Kidney (tissue), 14 donors: ENCODE results near the gene ABCG5. TPM values are rescaled to one million over a fixed set of nuclear protein-coding genes. Genes with fewer than 3 reads are reported as not detected.

Source experiments
- DNase-seq, 5 donors: peaks; one replicate each; pipeline ENCODE4 v3.0.0-alpha.2; 2013 to 2020
- FAIRE-seq: peaks from 2 replicates; lab custom pipeline; 2012; peaks lifted over from hg19 to GRCh38; lab: Jason Lieb, UNC
- H3K27ac ChIP-seq, 2 donors: one replicate each; pipeline ENCODE4 v1.7.0; 2013; ENCODE audit warnings: low read depth in 2 of 2, low read length in 2 of 2, inconsistent platforms in 1 of 2
- H3K27me3 ChIP-seq: one replicate; pipeline ENCODE4 v1.7.1; 2013; ENCODE audit warnings: low read length, inconsistent platforms; ENCODE audit not compliant: control insufficient read depth, insufficient read depth
- H3K36me3 ChIP-seq, 3 donors: one replicate each; pipeline versions ENCODE4 v1.7.0 to v1.7.1; 2013; ENCODE audit warnings: low read length in 3 of 3, control low read depth in 1 of 3, inconsistent platforms in 1 of 3; ENCODE audit not compliant: insufficient read depth in 3 of 3, control insufficient read depth in 2 of 3
- H3K4me1 ChIP-seq, 3 donors: one replicate each; pipeline versions ENCODE4 v1.7.0 to v1.7.1; 2013; ENCODE audit warnings: low read length in 3 of 3, inconsistent platforms in 1 of 3, low read depth in 1 of 3; ENCODE audit not compliant: control insufficient read depth in 2 of 3, insufficient read depth in 2 of 3
- H3K4me3 ChIP-seq, 3 donors: one replicate each; pipeline versions ENCODE4 v1.7.0 to v1.8.1; 2013; ENCODE audit warnings: low read length in 3 of 3, control low read depth in 1 of 3, inconsistent platforms in 1 of 3
- H3K9ac ChIP-seq, 3 donors: one replicate each; pipeline versions ENCODE4 v1.7.0 to v1.7.1; 2013; ENCODE audit warnings: low read length in 3 of 3, control low read depth in 1 of 3, inconsistent platforms in 1 of 3
- H3K9me3 ChIP-seq, 3 donors: one replicate each; pipeline versions ENCODE4 v1.7.0 to v1.7.1; 2013; ENCODE audit warnings: low read length in 3 of 3, control low read depth in 1 of 3, inconsistent platforms in 1 of 3; ENCODE audit not compliant: control insufficient read depth in 2 of 3, insufficient read depth in 1 of 3
- intact Hi-C: fragments of 100-400 bp; cut with DNase I; formaldehyde crosslinking; loops from one replicate; pipeline ENCODE4 v1.11.1; 2022
- polyA plus RNA-seq: library from polyadenylated mRNA; stranded (reverse); fragments of 350-450 nt; fragmentation: Illumina TruSeq; extraction: RNeasy Lipid Tissue Mini Kit (QIAGEN cat#74804); gene quantifications from one replicate; pipeline ENCODE4 v1.2.3, GENCODE V29; 2014; ENCODE audit warnings: low read depth, low replicate concordance; ENCODE audit not compliant: insufficient read depth
- total RNA-seq: library from RNA; stranded (reverse); fragmentation: NEBNext Ultra II Directional; extraction: Animal tissue kit (Norgen Biotek cat#: 25700); gene quantifications from one replicate; pipeline ENCODE4 v1.2.1, GENCODE V29; 2021
- TF ChIP-seq, protein P1 (sequence below): IDR thresholded peaks from 3 replicates; pipeline ENCODE4 v1.5.1; 2012; ENCODE audit warnings: mild to moderate bottlenecking, moderate library complexity, borderline replicate concordance; ENCODE audit not compliant: insufficient read depth; ENCODE audit errors: extremely low read depth
- donor health status: control.
- donor health status: control.
- donor health status: control.
- donor health status: control.
- donor health status: control.
- donor health status: DM: yes; HTN: yes; CAD: no.
- donor health status: Normal renal cell carcinoma (clear cell type).

ABCG5 gene
- total and polyA plus RNA-seq, 2 donors from 2014 or later: not detected

DNA sequence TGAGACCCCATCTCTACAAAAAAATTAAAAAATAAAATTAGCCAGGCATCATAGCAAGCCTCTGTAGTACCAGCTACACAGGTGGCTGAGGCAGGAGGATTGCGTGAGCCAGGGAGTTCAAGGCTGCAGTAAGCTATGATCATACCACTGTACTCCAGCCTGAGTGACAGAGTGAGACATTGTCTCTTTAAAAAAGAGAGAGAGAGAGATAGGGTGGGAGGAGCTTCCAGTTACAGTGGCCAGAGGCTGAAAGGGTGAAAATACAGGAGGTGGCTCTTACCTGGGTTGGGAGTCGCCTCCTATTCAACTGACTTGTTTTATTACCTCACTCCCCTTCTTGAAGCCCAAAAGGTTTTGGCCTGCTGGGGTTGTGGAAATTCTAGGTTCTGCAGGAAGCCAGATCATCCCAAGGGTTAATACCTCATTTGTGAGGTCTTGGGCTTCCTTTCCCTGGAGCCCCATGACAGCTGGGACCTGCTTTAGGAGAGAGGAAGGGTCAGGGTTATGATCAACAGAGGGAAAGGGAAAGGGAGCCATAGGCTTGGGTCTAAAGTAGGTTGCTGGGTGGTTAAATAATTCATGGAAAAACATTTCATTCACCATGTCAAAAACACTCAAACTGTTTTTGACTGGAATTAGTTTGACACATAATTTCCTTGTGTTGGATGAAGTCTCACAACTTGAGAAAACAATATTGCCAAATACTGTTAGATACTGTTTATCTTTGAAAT lies 47.4 kb downstream of the ABCG5 start:
- no peaks in the 10 kb centered on the region for H3K27me3 ChIP-seq
- H3K9ac ChIP-seq: no peak overlapping the region
- peak overlapping the region in 1 of 3 donors; percentile 15 for H3K4me3 ChIP-seq
- FAIRE-seq: no peak
- intact Hi-C loops: no loop called here
- peaks cover 0 to 9% (median 2%) of the 10 kb centered on the region in 3 donors for H3K36me3 ChIP-seq
- no peak for DNase-seq
- TF ChIP-seq, protein P1, sequence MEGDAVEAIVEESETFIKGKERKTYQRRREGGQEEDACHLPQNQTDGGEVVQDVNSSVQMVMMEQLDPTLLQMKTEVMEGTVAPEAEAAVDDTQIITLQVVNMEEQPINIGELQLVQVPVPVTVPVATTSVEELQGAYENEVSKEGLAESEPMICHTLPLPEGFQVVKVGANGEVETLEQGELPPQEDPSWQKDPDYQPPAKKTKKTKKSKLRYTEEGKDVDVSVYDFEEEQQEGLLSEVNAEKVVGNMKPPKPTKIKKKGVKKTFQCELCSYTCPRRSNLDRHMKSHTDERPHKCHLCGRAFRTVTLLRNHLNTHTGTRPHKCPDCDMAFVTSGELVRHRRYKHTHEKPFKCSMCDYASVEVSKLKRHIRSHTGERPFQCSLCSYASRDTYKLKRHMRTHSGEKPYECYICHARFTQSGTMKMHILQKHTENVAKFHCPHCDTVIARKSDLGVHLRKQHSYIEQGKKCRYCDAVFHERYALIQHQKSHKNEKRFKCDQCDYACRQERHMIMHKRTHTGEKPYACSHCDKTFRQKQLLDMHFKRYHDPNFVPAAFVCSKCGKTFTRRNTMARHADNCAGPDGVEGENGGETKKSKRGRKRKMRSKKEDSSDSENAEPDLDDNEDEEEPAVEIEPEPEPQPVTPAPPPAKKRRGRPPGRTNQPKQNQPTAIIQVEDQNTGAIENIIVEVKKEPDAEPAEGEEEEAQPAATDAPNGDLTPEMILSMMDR: no peak
- H3K4me1 ChIP-seq: peaks cover 0 to 10% (median 7%) of the 10 kb centered on the region in 3 donors
- H3K27ac ChIP-seq: peak overlapping the region; percentile 13 to 52
- H3K9me3 ChIP-seq: no peaks in the 10 kb centered on the region

DNA sequence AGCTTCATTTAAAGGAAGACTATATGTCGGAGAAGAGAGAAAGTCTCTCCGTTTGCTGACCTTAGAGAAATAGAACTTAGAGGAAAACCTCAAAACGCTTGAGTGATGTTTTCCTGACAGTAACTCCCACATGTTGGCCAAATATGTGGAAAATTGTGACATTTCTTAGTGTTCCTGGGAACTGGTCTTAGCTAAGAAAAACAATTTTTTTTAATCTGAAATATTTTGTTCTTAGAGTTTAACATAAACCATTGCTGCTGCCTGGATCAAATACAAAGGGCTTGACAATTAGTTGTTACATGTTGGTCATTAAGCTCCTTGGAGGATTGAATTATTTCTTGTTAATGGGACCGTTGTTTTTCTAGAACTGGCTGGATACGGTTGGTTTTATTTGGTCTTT lies 48.5 kb downstream of the ABCG5 start:
- Histone ChIP-seq H3K27ac (peak overlapping the region in 1 of 2 donors; percentile 54), H3K9ac (no peak overlapping the region), H3K36me3 (peaks cover 0 to 6% (median 2%) of the 10 kb centered on the region in 3 donors), H3K4me3 (no peak overlapping the region), H3K27me3 (no peaks in the 10 kb centered on the region), H3K4me1 (peaks cover 0 to 10% (median 7%) of the 10 kb centered on the region in 3 donors), H3K9me3 (no peaks in the 10 kb centered on the region)
- FAIRE-seq: peak; percentile 82
- TF ChIP-seq, protein P1: no peak
- intact Hi-C loops: no loop called here
- DNase-seq: peak in 2 of 5 donors; percentile 36 to 76

DNA sequence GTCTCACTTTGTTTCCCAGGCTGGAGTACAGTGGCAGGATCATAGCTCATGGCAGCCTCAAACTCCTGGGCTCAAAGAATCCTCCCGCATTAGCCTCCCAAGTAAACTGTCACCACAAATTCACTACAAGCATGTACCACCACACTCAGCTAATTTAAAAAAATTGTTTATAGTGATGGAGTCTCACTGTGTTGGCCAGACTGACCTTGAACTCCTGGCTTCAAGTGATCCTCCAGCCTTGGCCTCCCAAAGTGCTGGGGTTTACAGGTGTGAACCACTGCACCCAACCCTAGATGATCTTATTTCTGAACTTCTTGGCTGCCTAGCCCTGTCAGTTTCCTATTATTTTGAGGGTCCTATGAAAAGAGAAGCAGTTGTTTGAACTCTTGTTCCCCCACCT lies 50.0 kb downstream of the ABCG5 start:
- peaks cover 0 to 2% (median 2%) of the 10 kb centered on the region in 3 donors for H3K36me3 ChIP-seq
- no peak for FAIRE-seq

More for the DNA sequence above, 50.0 kb downstream of the ABCG5 start:
- TF ChIP-seq, protein P1: no peak
- intact Hi-C loops: no loop called here
- Histone ChIP-seq H3K4me1 (peaks cover 0 to 10% (median 7%) of the 10 kb centered on the region in 3 donors), H3K9me3 (no peaks in the 10 kb centered on the region), H3K4me3 (no peak overlapping the region), H3K27me3 (no peaks in the 10 kb centered on the region), H3K9ac (no peak overlapping the region), H3K27ac (no peak overlapping the region)
- no peak for DNase-seq
